Adrenal gland (tissue), 5 donors: ENCODE measurements around the gene FASTK.

Source experiments
- CTCF ChIP-seq, 6 experiments: fragments of 450-650 bp in 4 of 6; fragments of 200-600 bp in 2 of 6; sonication (generic) in 1 of 6; IDR thresholded peaks; 1 replicate in 5 of 6; 2 replicates in 1 of 6; pipeline versions ENCODE4 v1.5.1 to v1.8.0; 2016 to 2021; ENCODE audit warnings: antibody characterized with exemption in 6 of 6, mild to moderate bottlenecking in 2 of 6, moderate library complexity in 1 of 6
- POLR2A ChIP-seq, 2 donors: fragments of 450-650 bp; IDR thresholded peaks; one replicate each; pipeline ENCODE4 v1.6.1; 2017; ENCODE audit warnings: antibody characterized with exemption in 2 of 2, mild to moderate bottlenecking in 2 of 2, moderate library complexity in 1 of 2
- donor health status: DM: no; HTN: no; CAD: no.

GRCh38 chr7:151095828-151096475 is 15.3 kb upstream of the FASTK start:
- TF ChIP-seq POLR2A (IDR thresholded peaks at IDR 0.05) (no peak), CTCF (IDR thresholded peaks at IDR 0.05) (no peak)
